Umbilical cord (tissue), 2 donors: ENCODE measurements around the gene PAPPA. TPM values are rescaled to one million over a fixed set of nuclear protein-coding genes. Genes with fewer than 3 reads are reported as not detected.

Source experiments
- DNase-seq: peaks from one replicate; pipeline ENCODE4 v3.0.0-alpha.2; 2015; ENCODE audit warnings: low spot score
- total RNA-seq: library from RNA; depleted of rRNA; stranded (reverse); fragments of >200 nt; gene quantifications from one replicate; pipeline ENCODE4 v1.2.3, GENCODE V29; 2014; ENCODE audit warnings: low replicate concordance; ENCODE audit not compliant: insufficient read depth

PAPPA gene
- total RNA-seq, 1 donor from 2014 or later: 26.0 TPM

- no peak for DNase-seq
Observed at GRCh38 chr9:116416421-116416820, 262.8 kb downstream of the PAPPA start.

GRCh38 chr9:116417464-116417863 lies 263.9 kb downstream of the PAPPA start:
- DNase-seq: no peak

- DNase-seq: no peak
Observed at GRCh38 chr9:116419181-116419580, 265.6 kb downstream of the PAPPA start.

GRCh38 chr9:116420993-116421538 lies 267.5 kb downstream of the PAPPA start:
- no peak for DNase-seq

GRCh38 chr9:116422119-116422979 lies 268.8 kb downstream of the PAPPA start:
- no peak for DNase-seq

- no peak for DNase-seq
Observed at GRCh38 chr9:116423149-116423548, 269.6 kb downstream of the PAPPA start.

GRCh38 chr9:116425244-116425643 lies 271.7 kb downstream of the PAPPA start:
- DNase-seq: no peak

- no peak for DNase-seq
Observed at GRCh38 chr9:116430849-116431248, 277.3 kb downstream of the PAPPA start.

- DNase-seq: no peak
Observed at GRCh38 chr9:116432051-116432450, 278.5 kb downstream of the PAPPA start.

- no peak for DNase-seq
Observed at GRCh38 chr9:116434314-116434713, 280.7 kb downstream of the PAPPA start.

GRCh38 chr9:116435706-116436105 lies 282.1 kb downstream of the PAPPA start:
- DNase-seq: no peak

- DNase-seq: no peak
Observed at GRCh38 chr9:116436121-116436520, 282.5 kb downstream of the PAPPA start.

- DNase-seq: peak; percentile 96
Observed at GRCh38 chr9:116437411-116438370, 284.1 kb downstream of the PAPPA start.

GRCh38 chr9:116442528-116442927 lies 288.9 kb downstream of the PAPPA start:
- no peak for DNase-seq

- DNase-seq: peak; percentile 79
Observed at GRCh38 chr9:116447934-116448333, 294.3 kb downstream of the PAPPA start.

GRCh38 chr9:116448431-116448830 lies 294.8 kb downstream of the PAPPA start:
- DNase-seq: no peak

GRCh38 chr9:116449949-116450348 lies 296.4 kb downstream of the PAPPA start:
- no peak for DNase-seq

GRCh38 chr9:116450378-116451139 lies 297.0 kb downstream of the PAPPA start:
- DNase-seq: peak; percentile 59

- no peak for DNase-seq
Observed at GRCh38 chr9:116451500-116452115, 298.0 kb downstream of the PAPPA start.
